Measurements from ENCODE around the gene CLEC4F.
A peak's percentile ranks its signal among the peaks of the same experiment; 100 is the strongest.
"Not testable (repeated sequence)": the region's sequence is repeated elsewhere in the genome, so short reads cannot be mapped to it uniquely, and the experiment has no call there.

The CLEC4F gene

GRCh38 chr2:70826696-70827350 lies 6.4 kb upstream of the CLEC4F start:
- DNase-seq (ENCODE audit: low read depth): no peak

GRCh38 chr2:70823249-70823648 lies 2.9 kb upstream of the CLEC4F start:
- no peak for DNase-seq (ENCODE audit: low read depth)

- peak; percentile 55 for DNase-seq (ENCODE audit: low read depth)
Measured at GRCh38 chr2:70822843-70823242, 2.4 kb upstream of the CLEC4F start.

GRCh38 chr2:70817284-70817954 lies 3.0 kb downstream of the CLEC4F start:
- DNase-seq (ENCODE audit: low read depth): no peak

- no peak for DNase-seq (ENCODE audit: low read depth)
Measured at GRCh38 chr2:70816726-70817125, 3.7 kb downstream of the CLEC4F start.

GRCh38 chr2:70808983-70809958 lies 11.1 kb downstream of the CLEC4F start:
- no peak for DNase-seq (ENCODE audit: low read depth)

GRCh38 chr2:70807828-70808118 lies 12.6 kb downstream of the CLEC4F start:
- DNase-seq (ENCODE audit: low read depth): no peak

GRCh38 chr2:70807102-70807827 lies 13.1 kb downstream of the CLEC4F start:
- DNase-seq (ENCODE audit: low read depth): no peak

GRCh38 chr2:70806620-70807019 lies 13.8 kb downstream of the CLEC4F start:
- DNase-seq (ENCODE audit: low read depth): no peak

- no peak for DNase-seq (ENCODE audit: low read depth)
Measured at GRCh38 chr2:70806013-70806412, 14.4 kb downstream of the CLEC4F start.

GRCh38 chr2:70801607-70802263 lies 18.7 kb downstream of the CLEC4F start:
- DNase-seq (ENCODE audit: low read depth): no peak

GRCh38 chr2:70799706-70800105 lies 20.7 kb downstream of the CLEC4F start:
- no peak for DNase-seq (ENCODE audit: low read depth)

GRCh38 chr2:70797996-70798395 lies 22.4 kb downstream of the CLEC4F start:
- DNase-seq (ENCODE audit: low read depth): not testable (repeated sequence)

- no peak for DNase-seq (ENCODE audit: low read depth)
Measured at GRCh38 chr2:70797506-70797905, 22.9 kb downstream of the CLEC4F start.

- no peak for DNase-seq (ENCODE audit: low read depth)
Measured at GRCh38 chr2:70796262-70796661, 24.1 kb downstream of the CLEC4F start.

- DNase-seq (ENCODE audit: low read depth): no peak
Measured at GRCh38 chr2:70795164-70795995, 25.0 kb downstream of the CLEC4F start.

- DNase-seq (ENCODE audit: low read depth): no peak
Measured at GRCh38 chr2:70793450-70793849, 26.9 kb downstream of the CLEC4F start.

GRCh38 chr2:70790136-70790828 lies 30.1 kb downstream of the CLEC4F start, which contains the start of gene FIGLA:
FIGLA (minus strand) TSS chr2:70790643; CDS start chr2:70790638, 5 bp downstream.
- DNase-seq (ENCODE audit: low read depth): no peak

GRCh38 chr2:70789304-70790135 lies 30.9 kb downstream of the CLEC4F start:
- peak; percentile 17 for DNase-seq (ENCODE audit: low read depth)
